DND-41 (cell line): Measurements from ENCODE around the gene ADGRF1.

ENCODE experiments used
- CTCF ChIP-seq: IDR thresholded peaks from 2 replicates; pipeline ENCODE4 v1.5.1; 2012; ENCODE audit warnings: borderline replicate concordance, low read length, moderate library complexity, mild to moderate bottlenecking; ENCODE audit not compliant: poor library complexity, severe bottlenecking; ENCODE audit errors: extremely low read depth
- EZH2 ChIP-seq: IDR thresholded peaks from 3 replicates; pipeline ENCODE4 v1.6.1; 2012; ENCODE audit warnings: borderline replicate concordance, low read depth, mild to moderate bottlenecking, moderate library complexity, low read length, inconsistent platforms; ENCODE audit not compliant: severe bottlenecking

GRCh38 chr6:47059216-47059885, 17.2 kb upstream of the ADGRF1 start:
- TF ChIP-seq CTCF, result no peak
- no peak for TF ChIP-seq EZH2
